ENCODE results near the gene SAP30. TPM values are rescaled to one million over a fixed set of nuclear protein-coding genes. Genes with fewer than 3 reads are reported as not detected.

SAP30 gene
- total and polyA plus RNA-seq, 9 of the 15 experiments (the other 6 are each of a cell fraction or from before 2014, with no cell fraction given) = 5.9 to 51.1 (median 32.6) TPM

DNA sequence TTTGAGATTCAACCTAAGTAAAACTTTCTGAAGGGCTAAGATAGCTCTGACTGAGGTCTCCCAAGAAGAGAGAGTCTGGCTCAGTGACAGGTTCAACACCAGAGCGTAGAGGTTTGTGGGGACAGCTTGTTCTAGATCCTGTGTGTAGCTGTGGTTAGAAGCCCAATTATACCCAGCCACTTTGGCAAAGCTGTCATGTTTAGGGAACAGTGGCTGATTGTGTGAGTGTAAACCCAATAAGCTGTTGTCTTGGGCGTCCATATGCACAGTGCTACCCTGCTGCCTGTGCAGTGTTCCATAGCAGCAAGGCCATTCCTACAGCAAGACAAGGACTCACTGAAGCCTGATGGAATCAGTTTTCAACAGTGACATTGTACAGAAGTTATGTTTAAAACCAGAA is 39.3 kb downstream of the SAP30 start (continued):
- TF ChIP-seq, protein P1, sequence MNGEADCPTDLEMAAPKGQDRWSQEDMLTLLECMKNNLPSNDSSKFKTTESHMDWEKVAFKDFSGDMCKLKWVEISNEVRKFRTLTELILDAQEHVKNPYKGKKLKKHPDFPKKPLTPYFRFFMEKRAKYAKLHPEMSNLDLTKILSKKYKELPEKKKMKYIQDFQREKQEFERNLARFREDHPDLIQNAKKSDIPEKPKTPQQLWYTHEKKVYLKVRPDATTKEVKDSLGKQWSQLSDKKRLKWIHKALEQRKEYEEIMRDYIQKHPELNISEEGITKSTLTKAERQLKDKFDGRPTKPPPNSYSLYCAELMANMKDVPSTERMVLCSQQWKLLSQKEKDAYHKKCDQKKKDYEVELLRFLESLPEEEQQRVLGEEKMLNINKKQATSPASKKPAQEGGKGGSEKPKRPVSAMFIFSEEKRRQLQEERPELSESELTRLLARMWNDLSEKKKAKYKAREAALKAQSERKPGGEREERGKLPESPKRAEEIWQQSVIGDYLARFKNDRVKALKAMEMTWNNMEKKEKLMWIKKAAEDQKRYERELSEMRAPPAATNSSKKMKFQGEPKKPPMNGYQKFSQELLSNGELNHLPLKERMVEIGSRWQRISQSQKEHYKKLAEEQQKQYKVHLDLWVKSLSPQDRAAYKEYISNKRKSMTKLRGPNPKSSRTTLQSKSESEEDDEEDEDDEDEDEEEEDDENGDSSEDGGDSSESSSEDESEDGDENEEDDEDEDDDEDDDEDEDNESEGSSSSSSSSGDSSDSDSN (IDR thresholded peaks at IDR 0.05; ENCODE audit: borderline replicate concordance in 1 of 2, low read depth in 2 of 2, low read length in 2 of 2) = no peak

DNA sequence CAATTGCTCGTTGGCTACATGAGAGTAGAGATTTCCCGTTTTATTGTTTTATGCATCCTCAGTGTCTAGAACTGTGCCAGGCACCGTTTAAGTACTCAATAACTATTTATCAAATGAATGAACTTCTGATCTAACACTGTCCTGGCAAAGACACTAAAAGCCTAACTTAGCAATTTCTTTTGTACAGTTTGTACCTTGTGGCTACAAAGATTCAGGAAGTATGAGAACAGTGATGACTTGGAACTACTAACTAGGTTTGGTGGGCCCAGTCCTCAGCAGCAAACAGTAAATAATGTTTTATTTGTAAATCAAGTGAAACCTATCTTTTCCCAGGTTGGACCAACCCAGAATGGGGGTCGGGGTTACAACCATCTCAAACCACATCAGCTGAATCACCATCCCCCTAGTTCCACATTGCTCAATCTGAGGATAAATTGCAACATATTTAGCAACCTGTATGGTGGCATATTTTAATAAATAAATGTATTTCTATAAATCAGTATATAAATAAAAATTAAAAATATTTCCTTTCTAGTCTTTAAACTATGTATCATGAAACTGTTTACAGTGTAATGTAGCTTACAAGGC is 40.4 kb downstream of the SAP30 start:
- no peaks in the 10 kb centered on the region for H3K4me1 ChIP-seq (replicated peaks in 1 of 2; ENCODE audit: control insufficient read depth in 2 of 2, insufficient read depth in 2 of 2, low read length in 2 of 2)
- H3K9me3 ChIP-seq (replicated peaks; ENCODE audit: control insufficient read depth, insufficient read depth, low read depth, low read length) = no peaks in the 10 kb centered on the region
- no peaks in the 10 kb centered on the region for H3K27me3 ChIP-seq (ENCODE audit: control insufficient read depth in 2 of 2, insufficient read depth in 2 of 2, low read length in 2 of 2)
- DNase-seq (ENCODE audit: extremely low read depth in 1 of 4, low spot score in 3 of 4) (no peak), FAIRE-seq (no peak), ATAC-seq (no peak)
- H3K36me3 ChIP-seq (ENCODE audit: control insufficient read depth, insufficient read depth, low read length) = no peaks in the 10 kb centered on the region
- H3K79me2 ChIP-seq (ENCODE audit: control insufficient read depth, insufficient read depth, low read length) = no peaks in the 10 kb centered on the region
- no peak overlapping the region for H3K9ac ChIP-seq (ENCODE audit: insufficient read depth in 1 of 2, low read depth in 2 of 2, low read length in 2 of 2)
- no TSS peak for BruUV-seq (replicated peaks)
- CTCF ChIA-PET (ENCODE audit: low intra/inter-chr PET ratio) = interaction anchor here (0.5 kb wide), 1 partner anchor 9 kb away, joined by 3 read pairs; no protein-coding TSS in a partner anchor
- in situ Hi-C loops (cut with MboI) (no loop called here), intact Hi-C loops (cut with micrococcal nuclease) (loop anchor here (2.0 to 10.0 kb wide), 3 partner anchors 38 to 516 kb away; partner anchors contain the start of gene HMGB2)
- POLR2A ChIA-PET = interaction anchor here (0.6 to 2.3 kb wide), 3 partner anchors 12 to 76 kb away, joined by 3 to 9 read pairs (median 3); partner anchors contain the start of gene HMGB2
- no peaks in the 10 kb centered on the region for H3K9me1 ChIP-seq (ENCODE audit: control insufficient read depth, insufficient read depth, low read length)
- 0 out of 2 replicates have a peak overlapping the region, but pooled peaks have one; percentile 6 for H2AFZ ChIP-seq (ENCODE audit: low read depth, low read length)
- TF ChIP-seq, protein P2, sequence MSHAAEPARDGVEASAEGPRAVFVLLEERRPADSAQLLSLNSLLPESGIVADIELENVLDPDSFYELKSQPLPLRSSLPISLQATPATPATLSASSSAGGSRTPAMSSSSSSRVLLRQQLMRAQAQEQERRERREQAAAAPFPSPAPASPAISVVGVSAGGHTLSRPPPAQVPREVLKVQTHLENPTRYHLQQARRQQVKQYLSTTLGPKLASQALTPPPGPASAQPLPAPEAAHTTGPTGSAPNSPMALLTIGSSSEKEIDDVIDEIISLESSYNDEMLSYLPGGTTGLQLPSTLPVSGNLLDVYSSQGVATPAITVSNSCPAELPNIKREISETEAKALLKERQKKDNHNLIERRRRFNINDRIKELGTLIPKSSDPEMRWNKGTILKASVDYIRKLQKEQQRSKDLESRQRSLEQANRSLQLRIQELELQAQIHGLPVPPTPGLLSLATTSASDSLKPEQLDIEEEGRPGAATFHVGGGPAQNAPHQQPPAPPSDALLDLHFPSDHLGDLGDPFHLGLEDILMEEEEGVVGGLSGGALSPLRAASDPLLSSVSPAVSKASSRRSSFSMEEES (CRISPR knock-in tag; IDR thresholded peaks at IDR 0.05) = no peak
- TF ChIP-seq, protein P3, sequence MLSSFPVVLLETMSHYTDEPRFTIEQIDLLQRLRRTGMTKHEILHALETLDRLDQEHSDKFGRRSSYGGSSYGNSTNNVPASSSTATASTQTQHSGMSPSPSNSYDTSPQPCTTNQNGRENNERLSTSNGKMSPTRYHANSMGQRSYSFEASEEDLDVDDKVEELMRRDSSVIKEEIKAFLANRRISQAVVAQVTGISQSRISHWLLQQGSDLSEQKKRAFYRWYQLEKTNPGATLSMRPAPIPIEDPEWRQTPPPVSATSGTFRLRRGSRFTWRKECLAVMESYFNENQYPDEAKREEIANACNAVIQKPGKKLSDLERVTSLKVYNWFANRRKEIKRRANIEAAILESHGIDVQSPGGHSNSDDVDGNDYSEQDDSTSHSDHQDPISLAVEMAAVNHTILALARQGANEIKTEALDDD (IDR thresholded peaks at IDR 0.05) = peak; percentile 32; the same call in 1 of the 2 replicates
- TF ChIP-seq CBX5 (IDR thresholded peaks at IDR 0.05; ENCODE audit: borderline replicate concordance, low read depth) (no peak), MTA1 (IDR thresholded peaks at IDR 0.05; ENCODE audit: borderline replicate concordance) (no peak), RBM14 (IDR thresholded peaks at IDR 0.05; ENCODE audit: borderline replicate concordance, insufficient read depth, low read depth, low read length) (no peak), ZNF764 (CRISPR knock-in tag; IDR thresholded peaks at IDR 0.05; ENCODE audit: low read depth) (no peak), ZNF212 (CRISPR knock-in tag; IDR thresholded peaks at IDR 0.05) (no peak), XRCC5 (IDR thresholded peaks at IDR 0.05; ENCODE audit: low read depth, low read length) (no peak), TRIM24 (IDR thresholded peaks at IDR 0.05) (0 out of 4 replicates have a peak, but pooled peaks of 1 of the 2 experiments have one; percentile 30), CEBPG (CRISPR knock-in tag; IDR thresholded peaks at IDR 0.05) (peak; percentile 44; the same call in 1 of the 2 replicates), CEBPG (tag; conservative IDR thresholded peaks at IDR 0.05 in 1 of 2, IDR thresholded peaks at IDR 0.05 in 1 of 2) (peak; percentile 81 to 87), CEBPB (tag; IDR thresholded peaks at IDR 0.05) (peak; percentile 79)
- TF ChIP-seq, protein P4, sequence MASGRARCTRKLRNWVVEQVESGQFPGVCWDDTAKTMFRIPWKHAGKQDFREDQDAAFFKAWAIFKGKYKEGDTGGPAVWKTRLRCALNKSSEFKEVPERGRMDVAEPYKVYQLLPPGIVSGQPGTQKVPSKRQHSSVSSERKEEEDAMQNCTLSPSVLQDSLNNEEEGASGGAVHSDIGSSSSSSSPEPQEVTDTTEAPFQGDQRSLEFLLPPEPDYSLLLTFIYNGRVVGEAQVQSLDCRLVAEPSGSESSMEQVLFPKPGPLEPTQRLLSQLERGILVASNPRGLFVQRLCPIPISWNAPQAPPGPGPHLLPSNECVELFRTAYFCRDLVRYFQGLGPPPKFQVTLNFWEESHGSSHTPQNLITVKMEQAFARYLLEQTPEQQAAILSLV (tag; IDR thresholded peaks at IDR 0.05) = no peak
- H3K4me3 ChIP-seq = no peak overlapping the region
- 10% methylated on average over 4 of the region's 4 CpGs for WGBS (ENCODE audit: insufficient coverage, low coverage, missing lambda C conversion rate)
- no peaks in the 10 kb centered on the region for H4K20me1 ChIP-seq (replicated peaks; ENCODE audit: control insufficient read depth, insufficient read depth, low read length)
- H3K27ac ChIP-seq (ENCODE audit: extremely low read depth, low read depth, low read length) = no peak overlapping the region
- H3K4me2 ChIP-seq (ENCODE audit: insufficient read depth, low read length) = no peak overlapping the region
